ENCODE measurements around the gene SORCS2.
"Not testable (repeated sequence)": the region's sequence is repeated elsewhere in the genome, so short reads cannot be mapped to it uniquely, and the experiment has no call there.

Gene SORCS2

DNA sequence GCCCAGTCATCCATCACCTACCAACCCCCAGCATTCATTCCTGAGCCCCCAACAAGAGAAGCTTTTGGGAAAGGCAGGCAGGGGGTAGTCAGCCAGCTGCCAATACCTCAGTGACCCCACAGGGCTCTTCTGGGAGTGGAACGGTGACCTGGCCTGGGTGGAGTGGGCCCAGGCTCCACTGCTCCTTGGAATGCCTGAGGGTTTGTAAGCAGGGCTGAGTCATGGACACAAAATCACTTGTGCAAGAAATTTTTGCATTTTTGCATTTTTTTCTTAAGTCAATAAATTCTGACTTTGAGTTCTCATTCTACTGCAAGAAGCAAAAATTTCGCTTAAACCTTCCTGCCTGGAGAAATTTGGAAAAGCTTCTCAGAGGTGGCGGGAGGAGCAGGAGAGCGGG lies 18.5 kb downstream of the SORCS2 start:
- no peak for TF ChIP-seq TARDBP (IDR thresholded peaks at IDR 0.05)
- TF ChIP-seq FOXA1 (IDR thresholded peaks at IDR 0.05), result no peak
- TF ChIP-seq FOXM1 (IDR thresholded peaks at IDR 0.05; ENCODE audit: borderline replicate concordance), result no peak
- no peak for TF ChIP-seq BHLHE40 (IDR thresholded peaks at IDR 0.05; ENCODE audit: borderline replicate concordance)
- no peak for TF ChIP-seq CTBP1 (IDR thresholded peaks at IDR 0.05; ENCODE audit: borderline replicate concordance)
- TF ChIP-seq FOXK2 (IDR thresholded peaks at IDR 0.05), result no peak
- CTCF ChIA-PET, result no interaction called here
- DNase-seq (ENCODE audit: extremely low spot score), result no peak
- POLR2A ChIA-PET, result no interaction called here

DNA sequence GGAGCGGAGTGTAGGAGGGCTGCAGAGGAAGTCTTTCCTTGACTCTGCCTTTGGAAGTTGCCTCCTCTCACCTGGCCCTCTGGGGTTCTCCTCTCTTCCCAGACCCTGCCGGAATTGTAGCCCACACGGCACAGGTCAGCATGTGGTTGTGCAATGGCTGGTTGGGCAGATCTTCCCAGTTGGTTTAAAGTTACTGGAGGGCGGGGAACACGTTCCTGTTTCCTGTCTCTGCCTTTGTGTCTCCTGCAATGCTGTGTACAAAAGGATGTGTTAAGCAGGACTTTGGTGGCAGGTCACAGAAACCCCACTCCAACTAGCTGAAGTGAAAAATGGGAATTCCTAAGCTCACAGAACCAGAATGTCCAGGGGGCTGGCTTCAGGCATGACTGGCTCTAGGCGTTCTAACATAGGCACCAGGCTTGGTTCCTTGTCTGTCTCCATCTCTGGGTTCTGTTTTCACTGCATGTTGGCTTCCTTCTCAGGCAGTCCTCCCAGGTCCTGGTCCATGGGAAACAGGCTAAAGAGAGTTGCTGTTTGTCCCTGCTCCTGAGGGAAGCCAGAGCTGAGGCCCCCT lies 19.9 kb downstream of the SORCS2 start:
- no peak for DNase-seq (ENCODE audit: extremely low spot score)
- no peak for TF ChIP-seq ELF4 (IDR thresholded peaks at IDR 0.05)
- no peak for TF ChIP-seq LEF1 (IDR thresholded peaks at IDR 0.05; ENCODE audit: borderline replicate concordance)
- TF ChIP-seq HDGF (IDR thresholded peaks at IDR 0.05; ENCODE audit: borderline replicate concordance), result no peak
- no peak for TF ChIP-seq TARDBP (IDR thresholded peaks at IDR 0.05)
- no peak for TF ChIP-seq BHLHE40 (IDR thresholded peaks at IDR 0.05; ENCODE audit: borderline replicate concordance)
- no peak for TF ChIP-seq SUZ12 (IDR thresholded peaks at IDR 0.05)
- ChIA-PET CTCF (interaction anchor here (0.7 to 0.8 kb wide), 2 partner anchors 26 to 590 kb away, joined by 3 read pairs; no protein-coding TSS in a partner anchor), POLR2A (no interaction called here)

DNA sequence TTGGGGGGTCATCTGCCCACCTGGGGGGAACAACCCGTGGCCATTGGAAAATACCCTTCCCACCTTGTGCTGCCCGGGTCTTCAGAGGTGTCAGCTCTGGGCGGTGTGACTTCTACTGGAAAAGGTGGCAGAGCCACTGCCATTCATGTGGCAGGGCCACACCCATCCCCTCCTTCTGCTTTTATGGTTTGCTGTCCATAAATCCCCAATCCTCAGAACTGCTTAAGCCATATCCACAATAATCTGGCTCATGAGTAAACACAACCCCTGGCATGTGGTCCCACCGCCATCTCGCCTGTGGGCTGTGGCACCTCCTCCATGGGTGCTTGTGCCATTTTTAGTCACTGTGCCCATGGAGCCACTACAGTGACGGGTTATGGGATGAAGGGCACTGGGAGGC lies 20.6 kb downstream of the SORCS2 start:
- ChIA-PET CTCF (interaction anchor here (0.8 kb wide), 1 partner anchor 25 kb away, joined by 3 read pairs; no protein-coding TSS in a partner anchor), POLR2A (no interaction called here)
- DNase-seq (ENCODE audit: extremely low spot score), result no peak
- TF ChIP-seq LEF1 (IDR thresholded peaks at IDR 0.05; ENCODE audit: borderline replicate concordance), result no peak
- no peak for TF ChIP-seq ARNT (IDR thresholded peaks at IDR 0.05)
- TF ChIP-seq FOXM1 (IDR thresholded peaks at IDR 0.05; ENCODE audit: borderline replicate concordance), result no peak
- no peak for TF ChIP-seq HDGF (IDR thresholded peaks at IDR 0.05; ENCODE audit: borderline replicate concordance)
- TF ChIP-seq, protein P1, sequence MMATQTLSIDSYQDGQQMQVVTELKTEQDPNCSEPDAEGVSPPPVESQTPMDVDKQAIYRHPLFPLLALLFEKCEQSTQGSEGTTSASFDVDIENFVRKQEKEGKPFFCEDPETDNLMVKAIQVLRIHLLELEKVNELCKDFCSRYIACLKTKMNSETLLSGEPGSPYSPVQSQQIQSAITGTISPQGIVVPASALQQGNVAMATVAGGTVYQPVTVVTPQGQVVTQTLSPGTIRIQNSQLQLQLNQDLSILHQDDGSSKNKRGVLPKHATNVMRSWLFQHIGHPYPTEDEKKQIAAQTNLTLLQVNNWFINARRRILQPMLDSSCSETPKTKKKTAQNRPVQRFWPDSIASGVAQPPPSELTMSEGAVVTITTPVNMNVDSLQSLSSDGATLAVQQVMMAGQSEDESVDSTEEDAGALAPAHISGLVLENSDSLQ (IDR thresholded peaks at IDR 0.05), result no peak
- no peak for TF ChIP-seq TARDBP (IDR thresholded peaks at IDR 0.05)
- no peak for TF ChIP-seq ZNF384 (IDR thresholded peaks at IDR 0.05)
- TF ChIP-seq SUZ12 (IDR thresholded peaks at IDR 0.05), result no peak
- no peak for TF ChIP-seq FOXK2 (IDR thresholded peaks at IDR 0.05)
- TF ChIP-seq SP1 (IDR thresholded peaks at IDR 0.05), result no peak
- no peak for TF ChIP-seq BHLHE40 (IDR thresholded peaks at IDR 0.05; ENCODE audit: borderline replicate concordance)
- TF ChIP-seq ELF4 (IDR thresholded peaks at IDR 0.05), result no peak
- TF ChIP-seq CTBP1 (IDR thresholded peaks at IDR 0.05; ENCODE audit: borderline replicate concordance), result no peak
- TF ChIP-seq L3MBTL2 (conservative IDR thresholded peaks at IDR 0.05), result no peak
- TF ChIP-seq NFRKB (IDR thresholded peaks at IDR 0.05), result no peak
- no peak for TF ChIP-seq FOXA1 (IDR thresholded peaks at IDR 0.05)

DNA sequence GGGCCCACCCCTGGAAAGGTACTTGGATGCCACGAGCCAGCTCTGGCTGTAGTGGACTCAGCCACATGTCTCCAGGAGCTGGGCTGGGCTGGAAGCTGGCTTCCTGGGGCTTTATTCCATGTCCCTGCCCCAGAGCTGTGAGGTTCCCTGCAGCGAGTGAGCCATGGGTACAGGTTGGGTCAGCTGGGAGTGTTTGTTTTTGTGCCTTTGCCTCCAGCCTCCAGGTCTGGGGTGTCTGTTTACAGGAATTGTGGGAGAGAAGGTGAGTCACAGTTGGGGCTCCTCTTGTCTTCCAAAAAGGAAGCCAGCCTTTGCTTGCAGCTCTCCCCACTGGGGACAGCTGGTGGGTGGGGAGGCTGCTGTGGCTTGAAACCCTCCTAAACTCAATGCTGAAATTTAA lies 21.5 kb downstream of the SORCS2 start:
- ChIA-PET POLR2A (no interaction called here), CTCF (no interaction called here)
- no peak for DNase-seq (ENCODE audit: extremely low spot score)
- TF ChIP-seq, protein P1 (IDR thresholded peaks at IDR 0.05), result no peak
- TF ChIP-seq BHLHE40 (IDR thresholded peaks at IDR 0.05; ENCODE audit: borderline replicate concordance) (no peak), CTBP1 (IDR thresholded peaks at IDR 0.05; ENCODE audit: borderline replicate concordance) (no peak), ZNF384 (IDR thresholded peaks at IDR 0.05) (no peak), SP1 (IDR thresholded peaks at IDR 0.05) (no peak), LEF1 (IDR thresholded peaks at IDR 0.05; ENCODE audit: borderline replicate concordance) (no peak), FOXM1 (IDR thresholded peaks at IDR 0.05; ENCODE audit: borderline replicate concordance) (no peak)

DNA sequence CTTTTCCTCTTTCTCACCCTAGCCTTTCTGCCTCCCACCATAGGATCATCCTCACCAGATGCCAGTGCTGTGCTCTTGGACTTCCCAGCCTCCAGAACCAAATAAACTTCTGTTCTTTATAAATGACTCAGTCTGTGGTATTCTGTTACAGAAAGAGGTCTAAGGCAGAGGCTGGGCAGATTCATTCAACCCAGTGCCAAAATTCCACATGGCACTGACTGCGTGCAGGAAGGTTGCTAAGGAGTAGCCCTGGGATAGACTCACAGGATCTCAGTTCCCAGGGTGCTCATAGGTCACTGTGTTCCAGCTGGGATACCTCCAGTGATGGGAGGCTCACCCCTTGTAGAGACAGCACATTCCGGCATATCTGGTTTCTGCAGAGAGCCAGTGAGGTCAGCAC lies 22.0 kb downstream of the SORCS2 start:
- TF ChIP-seq NFRKB (IDR thresholded peaks at IDR 0.05) (no peak), ARNT (IDR thresholded peaks at IDR 0.05) (no peak), ZNF384 (IDR thresholded peaks at IDR 0.05) (no peak), L3MBTL2 (conservative IDR thresholded peaks at IDR 0.05) (no peak), FOXM1 (IDR thresholded peaks at IDR 0.05; ENCODE audit: borderline replicate concordance) (no peak), LEF1 (IDR thresholded peaks at IDR 0.05; ENCODE audit: borderline replicate concordance) (no peak)
- DNase-seq (ENCODE audit: extremely low spot score), result no peak
- ChIA-PET POLR2A (no interaction called here), CTCF (no interaction called here)

DNA sequence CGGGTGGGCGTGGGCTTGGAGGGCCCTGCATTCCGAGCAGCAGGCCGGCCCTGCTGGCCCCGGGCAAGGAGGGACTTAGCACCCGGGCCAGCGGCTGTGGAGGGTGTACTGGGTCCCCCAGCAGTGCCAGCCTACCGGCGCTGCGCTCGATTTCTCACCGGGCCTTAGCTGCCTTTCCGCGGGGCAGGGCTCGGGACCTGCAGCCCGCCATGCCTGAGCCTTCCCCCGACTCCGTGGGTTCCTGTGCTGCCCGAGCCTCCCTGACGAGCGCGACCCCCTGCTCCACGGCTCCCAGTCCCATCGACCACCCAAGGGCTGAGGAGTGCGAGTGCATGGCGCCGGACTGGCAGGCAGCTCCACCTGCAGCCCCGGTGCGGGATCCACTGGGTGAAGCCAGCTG lies 22.8 kb downstream of the SORCS2 start:
- DNase-seq (ENCODE audit: extremely low spot score); POLR2A ChIA-PET; CTCF ChIA-PET: not testable (repeated sequence)

DNA sequence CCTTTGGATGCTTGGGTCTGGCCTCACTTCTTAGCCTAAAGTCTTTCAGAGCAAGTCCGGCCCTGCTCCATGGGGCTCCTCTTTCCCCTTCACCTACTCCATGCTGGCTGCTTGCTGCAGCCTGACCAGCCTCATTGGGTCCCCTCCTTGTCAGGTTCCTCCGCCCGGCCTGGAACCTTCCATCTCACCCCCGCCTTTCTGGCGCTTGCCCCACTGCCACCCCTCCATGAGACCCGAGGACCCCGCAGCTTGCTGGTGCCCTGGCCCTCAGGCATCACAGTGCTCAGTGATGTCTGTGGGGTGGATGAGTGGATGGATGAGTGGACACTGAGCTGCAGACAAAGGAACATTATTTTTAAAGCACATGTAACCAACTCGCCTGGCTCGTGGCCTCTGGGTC lies 24.7 kb downstream of the SORCS2 start:
- ChIA-PET CTCF (no interaction called here), POLR2A (no interaction called here)
- DNase-seq (ENCODE audit: extremely low spot score), result no peak
- TF ChIP-seq FOXK2 (IDR thresholded peaks at IDR 0.05) (no peak), FOXA1 (IDR thresholded peaks at IDR 0.05) (no peak), FOXM1 (IDR thresholded peaks at IDR 0.05; ENCODE audit: borderline replicate concordance) (no peak), L3MBTL2 (conservative IDR thresholded peaks at IDR 0.05) (no peak), NFRKB (IDR thresholded peaks at IDR 0.05) (no peak), CTBP1 (IDR thresholded peaks at IDR 0.05; ENCODE audit: borderline replicate concordance) (no peak), SP1 (IDR thresholded peaks at IDR 0.05) (no peak), TARDBP (IDR thresholded peaks at IDR 0.05) (no peak), ZNF384 (IDR thresholded peaks at IDR 0.05) (no peak), ELF4 (IDR thresholded peaks at IDR 0.05) (no peak), HDGF (IDR thresholded peaks at IDR 0.05; ENCODE audit: borderline replicate concordance) (no peak), SUZ12 (IDR thresholded peaks at IDR 0.05) (no peak), ARNT (IDR thresholded peaks at IDR 0.05) (no peak), BHLHE40 (IDR thresholded peaks at IDR 0.05; ENCODE audit: borderline replicate concordance) (no peak), LEF1 (IDR thresholded peaks at IDR 0.05; ENCODE audit: borderline replicate concordance) (no peak)
- TF ChIP-seq, protein P1 (IDR thresholded peaks at IDR 0.05), result no peak
